Stimulated activated CD8-positive, alpha-beta memory T cell treated with anti-CD3 and anti-CD28 coated beads, Interleukin-15, amount 100 ng/mL, for 4 hours (primary cell): Measurements from ENCODE around the gene P2RX1.

Experiments used
- DNase-seq, 2 donors: peaks; one replicate each; pipeline ENCODE4 v3.0.0-alpha.2; 2020; ENCODE audit warnings: low read depth in 2 of 2

P2RX1 gene

DNA sequence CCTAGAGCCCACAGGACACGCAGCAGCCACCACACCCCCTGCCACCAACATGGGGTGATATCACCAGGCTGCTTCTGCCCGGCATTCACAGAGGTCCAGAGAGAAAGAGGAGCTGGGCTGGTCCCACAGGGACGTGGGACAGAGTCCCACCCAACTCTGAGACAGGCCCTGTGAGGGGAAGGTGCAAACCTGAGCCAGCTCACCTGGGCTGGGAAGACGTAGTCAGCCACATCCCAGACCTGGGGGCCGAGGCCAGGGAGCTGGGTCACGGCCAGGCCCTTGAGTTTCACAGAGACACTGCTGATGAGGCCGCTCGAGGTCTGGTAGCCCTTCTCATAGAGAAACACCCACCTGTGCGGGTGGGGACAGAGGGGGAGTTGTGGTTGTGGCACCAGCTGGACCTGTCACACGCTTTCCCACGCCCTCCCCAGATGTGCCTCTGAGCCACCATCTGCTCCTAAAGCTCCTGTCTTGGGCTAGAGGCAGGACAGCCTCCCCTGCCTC lies 11.2 kb downstream of the P2RX1 start:
- DNase-seq: no peak

DNA sequence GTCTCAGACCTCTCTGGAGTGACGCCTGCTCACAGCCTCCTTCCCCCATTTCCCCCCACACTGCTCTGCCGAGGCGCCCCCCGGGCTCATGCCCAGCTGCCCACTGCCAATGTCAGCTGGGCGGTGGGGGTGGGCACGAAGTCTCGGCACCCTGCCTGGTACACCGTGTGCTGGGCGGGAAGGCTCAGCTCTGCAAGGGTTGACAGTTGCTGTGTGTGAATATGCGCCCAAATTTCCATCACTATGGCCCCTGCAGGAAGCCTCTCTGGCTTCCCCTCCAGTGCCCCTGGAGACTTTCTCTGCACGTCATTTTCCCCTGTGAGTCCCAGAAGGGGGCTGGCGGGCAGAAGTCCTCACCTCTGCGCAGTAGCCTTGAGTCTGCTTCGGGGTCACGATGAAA lies 11.8 kb downstream of the P2RX1 start:
- DNase-seq: no peak

DNA sequence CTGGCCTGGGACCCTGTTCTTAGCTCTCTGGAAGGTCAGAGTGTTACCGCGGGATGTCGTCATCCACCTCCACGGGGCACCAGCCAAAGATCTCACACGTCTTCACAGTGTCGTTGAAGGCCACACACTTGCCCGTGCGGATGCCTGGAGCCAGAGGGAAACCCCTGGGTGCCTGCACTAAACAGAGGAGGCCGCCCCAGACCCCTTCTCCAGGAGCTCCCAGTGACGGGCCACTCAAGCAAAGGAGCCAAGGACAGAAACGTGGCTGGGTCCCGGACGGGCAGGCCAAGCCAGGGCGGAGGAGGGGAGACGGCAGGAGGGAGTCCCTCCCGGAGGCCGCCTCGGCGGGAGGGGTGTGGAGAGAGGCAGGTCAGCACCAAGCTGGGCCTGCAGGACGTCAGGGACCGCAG lies 12.4 kb downstream of the P2RX1 start:
- no peak for DNase-seq

DNA sequence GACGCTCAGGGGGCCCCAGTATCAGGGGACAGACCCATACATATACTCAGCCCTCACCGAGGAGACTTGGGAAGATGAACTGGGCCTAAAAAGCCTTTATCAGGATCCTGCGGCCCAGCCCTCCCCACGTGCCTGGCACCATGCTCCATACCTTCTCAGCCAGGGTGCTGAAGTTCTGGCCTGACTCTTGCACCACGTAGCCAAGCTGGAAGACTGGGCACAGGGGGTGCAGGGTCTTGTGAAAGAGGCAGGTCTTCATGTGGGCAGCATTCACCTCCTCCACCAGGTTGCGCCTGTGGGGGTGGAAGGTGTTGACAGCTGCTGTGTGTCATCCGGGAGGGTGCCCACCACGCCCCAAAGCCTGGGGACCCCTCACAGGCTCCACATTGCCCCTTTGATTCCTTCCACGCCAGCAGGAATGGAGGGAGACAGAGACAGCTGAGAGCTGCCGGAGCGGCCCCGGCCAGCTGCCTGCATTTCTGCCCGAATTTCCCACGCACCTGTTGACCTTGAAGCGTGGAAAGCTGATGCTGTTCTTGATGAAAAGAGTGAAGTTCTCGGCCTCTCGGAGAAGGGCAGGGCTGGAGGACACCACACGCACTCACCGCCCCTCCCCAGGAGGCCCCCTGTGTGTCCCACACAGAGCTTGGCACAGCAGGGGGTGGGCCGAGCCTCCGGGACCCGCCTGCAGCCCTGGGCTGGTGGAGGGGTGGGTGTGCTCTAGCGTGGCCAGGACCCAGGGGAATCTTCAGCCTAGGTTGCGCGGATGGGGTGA lies 13.0 kb downstream of the P2RX1 start:
- DNase-seq: no peak

DNA sequence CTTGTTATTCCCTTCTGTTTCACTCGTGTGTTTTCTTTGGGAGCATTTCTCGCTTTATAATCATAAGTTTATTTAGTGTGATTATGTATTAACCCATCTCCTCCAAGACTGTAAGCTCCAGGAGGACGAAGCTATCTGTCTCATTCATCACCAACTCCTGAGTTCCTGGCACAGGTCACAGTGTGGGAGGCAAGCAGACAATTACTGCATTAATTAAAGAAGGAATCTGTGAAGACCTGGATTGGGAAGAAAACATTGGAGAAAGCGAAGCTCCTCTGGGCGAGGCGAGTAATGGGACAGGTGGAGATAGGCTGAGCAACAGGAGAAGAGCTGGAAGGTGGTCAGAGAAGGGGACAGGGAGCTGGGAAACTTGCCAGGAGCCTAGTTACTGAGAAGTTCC lies 15.6 kb downstream of the P2RX1 start:
- no peak for DNase-seq

DNA sequence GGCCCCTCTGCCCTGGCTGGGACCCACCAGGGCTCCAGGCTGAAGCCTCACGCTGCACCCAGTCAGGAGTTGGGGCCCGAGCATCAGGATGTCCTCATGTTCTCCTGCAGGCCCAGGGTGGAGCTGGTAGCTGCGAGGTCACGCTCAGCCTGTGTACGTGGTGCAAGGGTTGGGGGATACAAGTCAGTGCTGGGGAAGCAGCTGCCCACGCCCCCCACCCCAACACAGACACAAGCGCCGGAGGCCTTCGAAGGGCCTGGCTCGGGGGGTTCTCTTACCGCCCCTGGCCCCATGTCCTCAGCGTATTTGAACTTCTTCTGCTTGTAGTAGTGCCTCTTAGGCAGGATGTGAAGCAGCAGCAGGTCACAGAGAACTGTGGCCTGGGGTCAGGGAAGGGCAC lies 18.5 kb downstream of the P2RX1 start:
- no peak for DNase-seq

DNA sequence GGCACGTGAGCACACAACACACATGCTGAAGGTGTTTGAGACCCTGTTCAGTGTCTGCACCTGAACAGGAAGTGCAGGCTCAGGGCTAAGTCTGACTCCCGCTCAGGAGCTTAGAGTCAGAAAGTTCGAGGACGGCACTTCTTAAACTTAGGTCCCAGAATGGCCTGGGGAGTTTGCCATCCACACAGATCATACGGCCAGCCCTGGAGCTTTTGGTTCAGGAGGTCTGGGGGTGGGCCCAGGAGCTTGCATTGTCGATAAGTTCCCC lies 19.4 kb downstream of the P2RX1 start:
- DNase-seq: no peak

DNA sequence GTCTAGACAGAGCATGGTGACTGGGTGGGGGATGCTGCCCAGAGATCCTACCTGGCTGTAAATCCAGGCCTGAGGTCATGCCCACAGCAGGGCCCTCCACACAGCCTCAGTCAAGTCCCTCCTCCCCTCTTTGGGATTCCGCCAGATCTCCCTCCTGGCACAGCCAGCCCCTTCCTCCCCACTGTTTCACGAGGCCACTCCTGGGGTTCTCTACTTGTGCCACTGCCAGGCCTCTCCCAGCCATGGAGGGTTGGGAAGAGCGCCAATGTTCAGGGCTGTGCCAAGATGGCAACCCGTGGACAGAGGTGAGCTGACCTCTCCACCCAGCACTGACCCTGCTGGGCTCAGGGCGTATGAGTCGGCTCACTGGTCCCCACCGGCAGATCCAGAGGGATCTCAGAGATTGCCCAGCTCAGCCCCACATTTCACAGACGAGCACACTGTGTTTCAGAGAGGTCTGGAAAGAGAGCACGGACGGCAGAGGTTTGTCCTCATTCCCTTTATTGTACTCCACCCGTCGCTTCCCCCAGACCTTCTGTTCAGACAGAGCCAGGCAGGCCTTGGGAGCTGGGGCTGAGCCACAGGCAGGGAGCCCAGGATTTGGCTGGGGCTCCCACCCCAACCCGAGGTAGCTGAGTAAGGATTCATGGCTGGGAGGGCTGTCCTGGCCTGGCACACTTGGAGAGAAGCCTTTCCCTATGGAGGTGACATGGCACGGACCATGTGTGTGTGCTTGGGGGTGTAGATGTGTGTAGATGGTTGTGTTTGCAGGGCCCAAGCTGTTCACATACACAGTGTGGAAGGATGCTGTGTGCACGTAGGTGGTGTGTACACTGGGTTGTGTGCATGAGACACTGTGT lies 19.9 kb downstream of the P2RX1 start:
- DNase-seq: no peak

DNA sequence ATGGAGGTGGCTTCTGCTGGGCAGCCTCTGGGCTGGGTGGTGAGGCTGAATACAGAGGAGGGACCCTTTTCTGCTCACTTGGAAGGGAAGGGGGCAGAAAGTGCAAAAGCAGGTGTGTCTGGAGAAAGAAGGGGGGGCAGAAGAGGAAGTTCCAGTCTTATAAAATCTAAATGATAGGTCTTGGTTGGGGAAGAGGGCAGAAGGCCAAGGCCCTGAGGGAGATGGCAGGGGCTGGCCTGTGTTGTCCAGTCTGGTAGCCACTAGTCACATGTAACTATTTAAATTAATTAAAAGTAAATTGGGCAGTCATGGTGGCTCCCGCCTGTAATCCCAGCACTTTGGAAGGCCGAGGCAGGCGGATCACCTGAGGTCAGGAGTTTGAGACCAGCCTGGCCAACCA lies 20.9 kb downstream of the P2RX1 start:
- no peak for DNase-seq

DNA sequence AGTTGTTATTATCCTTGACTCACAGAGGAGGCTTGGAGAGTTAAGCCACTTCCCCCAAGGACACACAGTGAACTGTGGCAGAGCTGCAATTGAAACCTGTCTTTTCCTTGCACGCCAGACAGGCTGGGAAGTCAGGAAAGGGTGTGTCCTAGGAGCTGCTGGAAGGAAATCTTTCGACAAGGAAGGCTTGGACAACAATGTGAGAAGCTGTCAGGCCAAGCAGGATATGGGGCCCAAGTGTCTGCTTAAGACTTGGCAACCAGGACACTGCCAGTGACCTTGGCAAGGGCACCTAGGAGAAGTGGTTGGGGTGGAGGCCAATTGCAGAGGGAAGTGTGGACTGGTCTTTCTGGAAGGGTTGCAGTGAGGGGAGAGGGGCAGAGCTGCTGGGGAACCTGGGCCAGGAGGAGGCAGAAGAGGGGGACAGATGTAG lies 21.3 kb downstream of the P2RX1 start:
- no peak for DNase-seq

DNA sequence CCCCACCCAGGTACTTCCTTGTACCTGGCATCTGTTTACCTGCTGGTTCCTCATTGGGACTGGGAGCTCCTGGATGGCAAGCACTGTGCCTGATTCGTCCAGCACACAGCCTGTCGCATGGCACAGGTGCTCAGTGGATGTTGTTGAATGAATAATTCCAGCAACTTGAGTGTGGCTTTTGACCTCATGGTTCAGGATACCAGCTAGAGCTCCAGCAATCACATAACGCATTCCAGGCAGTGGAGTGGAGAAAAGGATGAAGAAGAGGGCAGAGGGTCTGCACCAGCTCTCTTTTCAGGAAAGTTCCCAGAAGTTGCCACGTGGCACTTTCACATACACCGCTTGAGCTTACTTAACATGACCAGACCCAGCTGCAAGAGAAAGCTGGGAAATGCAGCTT lies 22.1 kb downstream of the P2RX1 start:
- DNase-seq: no peak

DNA sequence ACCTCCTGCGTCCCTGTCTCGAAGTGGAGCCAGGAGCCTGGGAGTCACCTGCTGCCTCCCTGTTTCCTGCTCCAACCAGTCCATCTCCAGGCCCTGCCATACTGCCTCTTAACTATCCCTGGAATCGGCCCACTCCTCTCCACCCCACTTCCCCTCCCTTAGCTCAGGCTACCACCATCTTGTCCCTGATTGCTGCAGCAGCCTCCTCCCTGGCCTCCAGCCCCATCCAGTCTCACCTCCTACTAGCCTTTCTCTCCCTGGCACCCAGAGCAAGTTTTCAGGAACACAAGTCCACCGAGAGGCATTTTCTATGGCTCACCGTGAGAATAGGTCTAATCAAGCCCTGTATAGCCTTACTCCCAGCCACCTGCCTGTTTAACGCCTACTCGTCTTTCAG lies 22.5 kb downstream of the P2RX1 start:
- no peak for DNase-seq

DNA sequence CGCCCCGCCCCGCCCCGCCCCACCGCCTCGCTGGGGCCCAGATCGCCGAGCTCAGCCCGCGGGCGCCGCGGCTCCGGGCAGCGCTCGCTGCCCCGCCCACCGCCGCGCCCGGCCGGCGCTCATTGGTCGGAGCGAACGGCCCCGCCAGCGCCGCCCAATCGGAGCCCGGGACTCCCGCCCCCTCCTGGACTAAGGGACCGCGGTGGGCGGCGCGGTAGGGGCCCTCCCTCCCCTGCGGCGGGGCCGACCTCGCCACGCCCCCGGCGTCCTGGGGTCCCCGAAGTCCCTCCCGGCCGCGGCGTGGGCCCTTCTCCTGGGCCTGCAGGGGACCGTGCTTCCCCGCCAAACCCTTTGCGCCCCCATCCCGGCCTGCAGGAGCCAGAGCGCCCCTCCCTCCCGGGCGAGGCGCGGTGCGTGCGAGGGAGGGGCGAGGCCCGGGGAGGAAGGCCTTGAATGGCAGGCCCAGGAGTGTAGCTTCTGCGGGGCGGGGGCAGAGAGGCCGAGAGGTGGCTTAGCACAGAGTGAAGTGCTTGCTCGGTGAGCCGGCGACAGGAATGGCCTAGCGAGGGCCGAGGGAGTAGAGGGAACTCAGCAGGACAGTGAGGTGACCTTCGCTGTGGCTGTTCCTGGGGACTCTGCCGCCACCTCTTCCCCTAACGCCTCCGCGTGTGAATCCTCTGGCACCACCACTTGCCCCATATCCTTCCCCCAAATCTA lies 23.1 kb downstream of the P2RX1 start, which contains the start of gene CAMKK1:
TSS of gene CAMKK1 (minus strand) at position 51 of the 717 bp plus-strand sequence. CDS start 7,366 bp downstream, outside the sequence.
- peak; percentile 67 to 77 for DNase-seq

DNA sequence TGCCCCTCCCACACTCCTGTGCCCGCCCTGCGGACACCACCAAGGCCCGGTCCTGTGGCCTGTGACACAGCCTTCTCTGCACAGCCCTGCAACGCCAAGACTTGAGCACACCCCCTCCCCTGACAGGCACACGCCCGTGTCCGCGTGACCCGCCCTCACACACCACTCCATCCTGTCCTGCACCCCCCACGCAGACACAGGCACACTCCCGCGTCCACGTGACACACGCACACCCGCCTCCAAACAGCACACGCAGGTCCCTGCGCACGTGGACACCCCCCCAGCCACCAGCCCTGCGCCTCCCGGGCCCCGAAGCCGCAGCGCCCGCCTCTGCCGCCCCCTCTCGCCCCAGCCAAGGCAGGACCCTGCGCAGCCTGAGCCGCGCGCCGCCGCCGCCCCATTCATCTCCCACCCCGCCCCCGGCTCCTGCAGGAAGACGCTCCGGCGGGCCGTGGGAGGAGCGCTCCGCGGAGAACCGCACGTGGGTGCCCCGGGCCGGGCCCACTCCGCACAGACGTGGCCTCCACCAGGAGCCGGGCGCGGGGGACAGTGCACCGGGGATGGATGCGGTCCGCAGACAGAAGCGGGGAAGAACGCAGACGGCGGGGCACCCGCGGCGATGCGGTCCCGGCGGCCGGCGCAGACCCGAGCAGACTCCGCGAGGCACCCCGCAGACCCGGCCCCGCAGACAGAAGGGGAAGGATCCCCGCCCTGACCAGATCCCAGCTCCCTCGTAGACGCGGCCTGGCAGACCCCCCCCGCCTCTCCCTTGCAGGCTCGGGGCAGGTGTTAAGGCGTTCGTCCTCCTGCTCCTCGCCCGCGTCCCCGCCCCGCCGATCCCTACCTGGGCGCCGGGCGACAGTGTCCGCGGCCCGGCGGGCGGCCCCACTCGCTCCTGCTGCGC lies 23.9 kb downstream of the P2RX1 start:
- DNase-seq: peak; percentile 72 to 73

DNA sequence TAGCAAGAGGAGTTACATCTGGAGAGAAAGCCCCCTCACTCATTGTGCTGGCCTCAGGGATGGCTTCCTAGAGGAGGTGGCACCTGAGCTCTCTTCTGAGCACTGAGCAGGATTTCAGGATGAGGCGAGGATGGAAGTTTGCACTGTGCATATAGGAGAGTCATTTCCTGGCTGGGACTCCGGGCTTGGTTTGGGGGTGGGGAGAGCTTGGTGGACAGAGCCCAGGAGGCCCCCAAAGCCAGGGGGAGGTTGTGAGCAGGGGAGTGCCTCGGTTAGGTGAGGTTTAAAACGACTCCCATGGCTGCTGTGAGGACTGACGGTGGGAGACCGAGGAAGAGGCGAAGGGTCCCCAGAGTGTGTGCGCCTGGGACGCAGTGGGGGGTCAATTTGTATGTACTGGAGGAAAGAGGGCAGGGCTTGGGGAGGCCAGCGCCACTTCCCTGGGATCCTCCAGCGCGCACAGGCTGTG lies 24.6 kb downstream of the P2RX1 start:
- no peak for DNase-seq

DNA sequence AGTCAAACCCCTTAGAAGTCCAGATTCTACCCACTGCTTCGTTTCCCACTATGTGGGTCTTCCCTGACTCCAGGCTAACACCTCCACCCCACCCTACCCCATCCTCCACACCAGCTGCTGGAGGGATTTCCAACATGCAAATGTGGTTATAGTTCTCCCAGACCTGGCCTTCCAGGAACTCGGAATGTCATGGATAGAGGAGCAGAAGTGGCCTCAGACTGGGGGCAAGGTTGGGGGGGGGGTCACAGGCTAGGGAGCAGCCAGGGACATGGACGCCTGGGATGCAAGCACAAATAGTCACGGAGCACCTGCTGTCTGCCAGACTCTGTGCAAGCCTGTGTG lies 25.4 kb downstream of the P2RX1 start:
- DNase-seq: no peak

DNA sequence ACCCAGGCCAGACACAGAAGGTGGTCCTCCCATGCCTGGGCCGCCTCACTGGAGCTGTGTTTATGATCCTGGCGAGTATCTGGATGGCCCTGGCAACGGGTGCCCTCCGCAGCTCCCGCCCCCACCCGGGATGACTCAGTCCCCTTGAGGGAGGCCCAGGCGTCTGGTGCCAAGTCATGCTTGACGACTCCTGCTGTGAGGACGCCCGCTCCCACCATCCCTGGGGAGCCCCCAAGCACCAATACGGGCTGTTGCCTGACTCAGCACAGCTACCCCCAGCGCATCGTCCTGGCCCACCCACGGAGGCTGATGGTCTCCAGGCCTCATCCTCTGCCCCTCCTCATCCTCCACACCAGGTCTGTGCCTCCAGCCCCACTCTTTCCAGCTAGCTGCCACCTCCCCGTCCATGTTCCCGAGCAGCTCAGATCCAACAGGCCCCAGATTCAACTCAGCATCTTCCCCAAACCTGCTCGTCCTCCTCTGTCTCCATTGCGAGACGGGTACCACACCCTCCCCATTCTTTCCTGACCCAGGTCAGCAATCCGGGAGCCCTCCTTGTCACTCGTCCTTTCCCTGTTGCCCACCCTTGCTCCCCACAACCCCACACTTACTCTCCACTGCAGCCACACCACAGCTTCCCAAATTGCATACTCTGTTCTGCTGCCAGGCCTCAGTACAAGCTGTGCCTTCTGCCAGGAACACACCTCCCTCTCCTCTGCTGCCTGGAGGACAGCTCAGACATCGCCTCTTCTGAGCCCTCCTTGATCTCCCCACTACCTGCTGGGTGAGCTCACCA lies 26.0 kb downstream of the P2RX1 start:
- DNase-seq: no peak

DNA sequence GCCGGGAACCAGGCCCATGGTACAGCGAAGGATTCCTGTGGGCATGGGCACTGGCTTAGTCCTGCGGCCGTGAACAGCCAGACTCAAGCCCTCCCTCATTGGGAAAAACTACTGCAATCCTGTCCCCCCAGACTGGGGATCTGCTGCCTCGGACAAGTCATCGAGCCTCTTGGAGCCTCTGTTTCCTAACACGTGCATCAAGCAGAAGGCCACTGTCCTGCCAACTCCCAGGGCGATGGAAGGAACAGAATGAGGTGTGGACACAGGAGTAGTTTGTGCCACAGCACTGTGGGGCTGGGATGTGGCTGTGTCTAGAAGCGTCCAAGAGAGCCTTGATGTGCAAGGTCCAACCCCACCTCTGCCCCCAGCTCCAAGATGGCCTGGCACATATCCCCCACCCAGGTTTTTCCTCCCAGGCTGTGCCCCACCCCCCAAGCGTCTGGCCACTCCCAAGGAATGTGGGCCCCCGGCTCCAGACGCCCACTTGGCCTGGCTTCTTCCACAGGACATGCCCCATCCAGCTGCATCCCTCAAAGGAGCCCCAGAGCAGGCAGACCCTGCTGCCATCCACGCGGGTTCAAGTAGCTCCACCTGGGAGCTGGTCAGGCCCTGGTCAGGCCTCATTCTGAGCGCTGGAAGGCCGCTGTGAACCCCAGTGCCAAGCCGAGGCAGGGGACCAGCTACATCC lies 26.8 kb downstream of the P2RX1 start:
- DNase-seq: no peak

DNA sequence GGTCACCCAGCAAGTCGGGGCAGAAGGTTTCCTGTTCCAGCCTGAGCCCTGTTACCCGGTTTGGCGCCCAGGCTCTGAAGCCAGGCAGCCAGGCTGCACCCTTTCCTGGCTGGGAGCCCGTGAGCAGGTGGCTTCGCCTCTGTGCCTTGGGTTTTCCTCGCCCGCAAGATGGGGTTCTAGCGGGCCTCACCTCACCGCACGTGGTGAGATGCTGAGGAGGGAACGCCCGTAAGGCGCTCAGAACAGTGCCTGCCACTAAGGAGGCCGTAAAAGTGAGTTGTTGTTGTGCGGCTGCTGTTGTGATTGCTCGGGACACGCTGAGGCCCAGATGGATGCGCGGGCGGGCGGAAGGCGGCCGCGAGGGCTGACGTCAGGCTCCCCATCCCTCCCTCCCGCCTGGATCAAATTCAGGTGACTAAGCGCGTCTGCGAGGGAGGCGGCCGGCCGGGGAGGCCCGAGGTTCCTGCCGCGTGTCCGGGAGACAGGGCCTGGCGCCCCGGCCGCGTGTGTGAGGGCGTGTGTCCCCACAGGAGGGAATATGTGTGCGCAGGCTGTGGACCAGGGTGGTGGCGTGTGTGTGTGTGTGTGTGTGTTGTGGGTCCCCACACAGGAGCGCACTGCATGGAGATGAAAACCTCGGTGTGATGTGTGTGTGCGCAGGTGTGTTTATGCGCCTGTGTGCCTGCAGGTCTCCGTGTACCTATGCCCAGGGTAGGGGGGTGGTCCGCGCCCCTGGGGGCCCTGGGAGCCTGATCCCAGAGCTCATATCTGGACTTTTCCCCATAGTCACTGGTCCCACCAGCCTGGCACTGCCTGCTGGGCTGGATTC lies 27.7 kb downstream of the P2RX1 start:
- no peak for DNase-seq
